GM18870 (cell line): ENCODE data around the gene SMAD5.

Source experiments
- ATAC-seq: cut with Tn5 transposase; IDR thresholded peaks from one replicate; pipeline ENCODE4 v1.9.1; 2021; ENCODE audit warnings: moderate library complexity; ENCODE audit not compliant: unreplicated experiment

SMAD5 gene

GRCh38 chr5:136153581-136154236 lies 21.1 kb downstream of the SMAD5 start:
- no peak for ATAC-seq

- no peak for ATAC-seq
Observed at GRCh38 chr5:136155078-136155477, 22.4 kb downstream of the SMAD5 start.

GRCh38 chr5:136155761-136156160 lies 23.1 kb downstream of the SMAD5 start:
- no peak for ATAC-seq

GRCh38 chr5:136157514-136157913 lies 24.9 kb downstream of the SMAD5 start:
- no peak for ATAC-seq

GRCh38 chr5:136159457-136159856 lies 26.8 kb downstream of the SMAD5 start:
- no peak for ATAC-seq

GRCh38 chr5:136162008-136162407 lies 29.4 kb downstream of the SMAD5 start:
- ATAC-seq: no peak

GRCh38 chr5:136164226-136164625 lies 31.6 kb downstream of the SMAD5 start:
- ATAC-seq: peak; percentile 47

- peak; percentile 60 for ATAC-seq
Observed at GRCh38 chr5:136166909-136167308, 34.3 kb downstream of the SMAD5 start.

GRCh38 chr5:136169218-136169617 lies 36.6 kb downstream of the SMAD5 start:
- no peak for ATAC-seq

GRCh38 chr5:136174021-136174659 lies 41.5 kb downstream of the SMAD5 start:
- no peak for ATAC-seq

GRCh38 chr5:136182618-136183017 lies 50.0 kb downstream of the SMAD5 start:
- no peak for ATAC-seq

- ATAC-seq: no peak
Observed at GRCh38 chr5:136185974-136186665, 53.5 kb downstream of the SMAD5 start.

- no peak for ATAC-seq
Observed at GRCh38 chr5:136186796-136187195, 54.2 kb downstream of the SMAD5 start.

GRCh38 chr5:136188859-136189258 lies 56.2 kb downstream of the SMAD5 start:
- no peak for ATAC-seq

- ATAC-seq: no peak
Observed at GRCh38 chr5:136190091-136190720, 57.6 kb downstream of the SMAD5 start.

GRCh38 chr5:136190904-136191303 lies 58.3 kb downstream of the SMAD5 start:
- no peak for ATAC-seq

- ATAC-seq: no peak
Observed at GRCh38 chr5:136191304-136192014, 58.8 kb downstream of the SMAD5 start.

- no peak for ATAC-seq
Observed at GRCh38 chr5:136192015-136192525, 59.4 kb downstream of the SMAD5 start.

- ATAC-seq: no peak
Observed at GRCh38 chr5:136192526-136193321, 60.1 kb downstream of the SMAD5 start, which contains the start of gene SMIM32. SMIM32 (minus strand) TSS chr5:136193162; CDS start chr5:136192524, 638 bp downstream.
